GM18520 (cell line): ENCODE results near the gene GDF9.
"Not testable (repeated sequence)": the region's sequence is repeated elsewhere in the genome, so short reads cannot be mapped to it uniquely, and the experiment has no call there.

Experiments used
- ATAC-seq: cut with Tn5 transposase; IDR thresholded peaks from one replicate; pipeline ENCODE4 v1.9.1; 2021; ENCODE audit not compliant: unreplicated experiment

The GDF9 gene

DNA sequence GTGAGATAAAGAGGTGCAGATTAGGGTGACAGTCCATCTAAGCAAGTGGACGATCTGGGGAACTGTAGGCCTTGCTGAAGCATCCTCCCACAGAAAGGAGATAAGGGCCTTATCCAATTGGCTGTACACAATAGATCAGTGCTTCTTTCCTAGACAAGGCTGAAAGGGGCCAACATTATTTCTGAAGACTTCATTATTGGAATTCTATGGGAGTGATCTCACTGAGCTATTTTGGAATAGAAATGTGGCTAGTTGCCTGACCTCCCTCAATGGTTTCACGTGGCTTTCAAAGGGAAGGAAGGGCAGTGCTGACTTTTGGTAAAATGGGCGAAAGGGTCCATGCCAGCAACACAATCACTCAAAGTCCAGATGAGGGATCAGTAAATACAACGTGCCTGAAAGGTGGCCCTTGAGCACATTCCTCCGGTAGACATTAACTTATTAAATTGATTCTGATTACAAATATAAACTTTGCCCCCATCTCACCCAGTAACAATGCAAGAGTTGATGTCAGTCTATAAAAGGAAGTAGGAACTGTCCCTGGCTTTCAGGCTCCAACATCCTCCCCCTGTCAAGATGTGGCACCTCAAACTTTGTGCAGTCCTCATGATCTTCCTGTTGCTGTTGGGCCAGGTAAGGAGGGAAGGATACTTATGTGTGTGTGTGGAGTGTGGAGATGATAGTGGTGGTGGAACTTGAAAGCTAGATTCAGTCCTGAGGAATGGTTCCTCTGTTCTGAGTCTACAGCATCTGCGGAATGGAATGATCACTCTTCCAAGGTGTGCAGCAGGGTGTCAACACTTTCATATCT, 7.1 kb upstream of the GDF9 start, which contains the start of gene LEAP2:
Gene LEAP2, plus strand, starts transcription at position 550 of the 811 bp plus-strand sequence. Its CDS starts 27 bp downstream, at position 577.
- no peak for ATAC-seq

DNA sequence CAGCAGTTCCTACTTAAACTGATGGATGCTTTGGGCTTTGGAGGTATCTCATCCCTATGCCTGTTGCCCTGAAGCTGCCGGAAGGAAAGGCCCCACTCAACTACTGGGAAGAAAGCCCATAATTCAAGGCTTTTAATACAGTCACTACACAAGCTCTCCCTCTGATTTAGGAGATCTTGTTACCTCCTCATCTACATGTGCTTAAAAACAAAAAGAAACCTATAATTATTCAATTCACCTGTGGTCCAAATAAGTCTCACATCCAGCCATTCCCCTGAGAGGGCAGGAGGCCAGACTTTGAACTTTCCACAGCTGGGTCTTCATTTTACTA, 6.5 kb upstream of the GDF9 start:
- ATAC-seq, result no peak

DNA sequence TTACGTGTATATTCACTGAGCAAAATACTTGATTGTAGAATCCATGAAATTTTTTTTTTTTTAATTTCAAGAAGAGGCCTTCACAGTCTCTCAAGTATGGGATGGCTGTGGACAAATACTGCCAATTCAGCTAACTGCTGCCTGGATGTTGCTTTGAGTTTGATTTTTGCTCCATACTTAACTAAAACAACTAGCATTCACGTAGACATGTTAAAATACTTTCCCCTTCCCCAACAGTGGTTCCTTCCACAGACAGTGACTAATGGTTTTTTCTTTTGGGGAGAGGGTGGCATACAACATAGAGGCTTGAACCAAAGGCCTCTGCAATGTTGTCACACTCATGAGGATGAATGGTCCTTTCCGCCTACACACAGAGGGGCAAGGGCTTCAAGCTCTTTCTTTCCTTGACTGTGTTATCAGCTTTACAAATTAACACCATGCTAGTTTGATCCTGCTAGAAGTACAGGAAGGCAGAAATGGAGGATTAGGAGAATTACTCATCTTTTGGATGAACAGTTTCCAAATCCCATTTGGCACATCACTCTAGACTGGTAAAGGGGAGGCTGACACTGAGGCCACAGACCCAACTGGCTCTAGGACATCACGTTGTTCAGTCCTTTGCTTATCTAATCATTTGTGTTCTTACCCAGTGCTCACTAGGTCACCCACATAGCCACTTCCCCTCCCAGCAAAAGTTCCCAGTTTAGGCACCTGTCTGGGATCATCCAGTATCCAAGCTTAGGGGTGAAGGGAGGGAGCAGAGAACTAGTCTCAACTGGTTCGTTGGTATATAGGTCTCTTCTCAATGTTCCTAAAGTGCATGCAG, 5.4 kb upstream of the GDF9 start:
- no peak for ATAC-seq

DNA sequence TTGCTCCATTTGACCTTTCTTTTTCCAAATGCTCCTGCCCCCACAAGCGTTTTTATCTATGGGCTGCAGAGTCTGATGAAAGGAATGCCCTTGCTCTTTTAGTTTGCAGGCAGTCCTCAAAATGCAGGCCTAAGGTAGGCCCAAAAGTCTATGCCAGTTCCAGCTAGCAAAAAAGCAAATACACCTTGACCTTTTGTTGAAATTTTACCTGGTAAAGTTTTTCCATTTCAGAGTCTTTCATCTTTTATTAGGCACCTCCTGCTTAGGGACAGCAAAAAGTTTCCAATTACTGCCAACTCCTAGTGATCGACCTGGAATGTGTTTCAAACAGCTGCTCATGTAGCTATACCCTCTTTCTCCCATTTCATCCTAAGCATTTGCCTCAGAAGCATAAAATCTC, 4.5 kb upstream of the GDF9 start:
- no peak for ATAC-seq

GRCh38 chr5:132868754-132869153, 2.5 kb upstream of the GDF9 start:
- ATAC-seq, result no peak

- ATAC-seq, result no peak
Measured at GRCh38 chr5:132867046-132867451, 780 bp upstream of the GDF9 start.

GRCh38 chr5:132865668-132866341, 464 bp downstream of the GDF9 start:
- ATAC-seq, result no peak

- no peak for ATAC-seq
Measured at GRCh38 chr5:132860742-132861141, 5.5 kb downstream of the GDF9 start.

DNA sequence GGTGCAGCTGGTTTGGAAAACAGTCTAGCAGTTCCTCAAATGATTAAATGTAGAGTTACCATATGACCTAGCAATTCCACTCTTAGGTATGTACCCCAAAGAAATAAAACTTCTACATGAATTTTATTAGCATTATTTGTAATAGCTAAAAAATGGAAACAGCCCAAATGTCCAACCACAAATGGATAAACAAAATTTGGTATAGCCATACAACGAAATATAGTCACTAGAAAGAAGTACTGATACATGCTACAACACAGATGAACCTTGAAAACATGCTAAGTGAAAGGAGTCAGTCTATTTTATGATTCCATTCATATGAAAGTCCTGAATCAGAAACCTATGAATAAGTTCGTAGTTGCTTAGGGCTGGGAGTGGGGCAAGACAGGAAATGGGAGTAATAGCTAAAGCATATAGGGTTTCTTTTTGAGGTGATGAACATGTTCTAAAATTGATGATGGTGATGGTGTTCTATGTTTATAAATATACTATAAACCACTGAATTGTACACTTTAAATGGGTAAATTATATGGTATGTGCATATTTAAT, 6.3 kb downstream of the GDF9 start:
- no peak for ATAC-seq

DNA sequence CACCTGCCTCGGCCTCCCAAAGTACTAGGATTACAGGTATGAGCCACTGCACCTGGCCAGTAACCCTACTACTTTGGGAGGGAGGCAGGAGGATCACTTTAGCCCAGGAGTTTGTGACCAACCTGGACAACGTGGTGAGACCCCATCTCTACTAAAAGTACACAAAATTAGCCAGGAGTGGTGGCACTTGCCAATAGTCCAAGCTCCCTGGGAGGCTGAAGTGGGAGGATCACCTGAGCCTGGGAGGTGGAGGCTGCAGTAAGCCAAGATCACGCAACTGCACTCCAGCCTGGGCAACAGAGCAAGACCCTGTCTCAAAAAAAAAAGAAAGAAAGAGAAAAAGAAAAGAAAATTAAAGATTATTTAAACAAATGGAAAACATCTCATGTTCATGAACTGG, 10.3 kb downstream of the GDF9 start:
- no peak for ATAC-seq

GRCh38 chr5:132854992-132855391, 11.3 kb downstream of the GDF9 start:
- not testable (repeated sequence) for ATAC-seq

DNA sequence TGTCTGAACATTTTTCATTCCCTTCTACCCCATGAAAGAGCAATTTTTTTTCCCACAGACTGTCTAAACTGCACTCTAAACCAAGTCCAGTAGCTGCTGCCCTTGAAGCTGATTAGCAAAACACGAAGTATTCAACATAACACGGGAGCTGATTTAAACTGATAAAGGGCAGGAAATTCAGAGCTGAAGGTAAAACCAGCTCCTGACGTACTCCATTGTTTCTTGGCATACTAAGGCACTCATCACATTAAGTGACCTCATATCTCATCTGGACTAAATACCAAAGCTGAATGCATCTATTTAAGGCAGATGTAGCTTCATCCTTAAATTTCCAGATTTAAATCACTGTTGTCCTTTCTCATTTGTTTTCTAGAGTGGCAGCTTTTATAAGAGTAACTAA, 12.0 kb downstream of the GDF9 start:
- ATAC-seq, result no peak

DNA sequence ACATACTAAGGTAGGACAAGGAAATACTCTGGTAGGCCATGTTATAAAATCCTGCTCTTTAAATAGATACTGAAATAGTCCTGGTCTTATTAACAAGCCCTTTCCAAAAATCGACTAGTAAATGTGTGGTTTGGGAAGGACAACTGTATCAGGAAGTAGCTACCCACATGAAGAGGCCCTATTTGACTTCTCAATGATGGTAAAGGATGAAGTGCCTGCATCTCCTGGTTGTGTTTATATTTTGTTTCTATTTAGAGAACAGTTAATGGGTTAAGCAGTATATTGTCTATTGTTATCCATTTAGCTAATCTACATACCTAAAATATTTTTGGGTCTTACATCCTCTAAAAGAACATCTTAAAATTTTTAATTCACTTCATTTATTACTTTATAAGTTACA, 12.5 kb downstream of the GDF9 start:
- no peak for ATAC-seq

- no peak for ATAC-seq
Measured at GRCh38 chr5:132853323-132853722, 12.9 kb downstream of the GDF9 start.

DNA sequence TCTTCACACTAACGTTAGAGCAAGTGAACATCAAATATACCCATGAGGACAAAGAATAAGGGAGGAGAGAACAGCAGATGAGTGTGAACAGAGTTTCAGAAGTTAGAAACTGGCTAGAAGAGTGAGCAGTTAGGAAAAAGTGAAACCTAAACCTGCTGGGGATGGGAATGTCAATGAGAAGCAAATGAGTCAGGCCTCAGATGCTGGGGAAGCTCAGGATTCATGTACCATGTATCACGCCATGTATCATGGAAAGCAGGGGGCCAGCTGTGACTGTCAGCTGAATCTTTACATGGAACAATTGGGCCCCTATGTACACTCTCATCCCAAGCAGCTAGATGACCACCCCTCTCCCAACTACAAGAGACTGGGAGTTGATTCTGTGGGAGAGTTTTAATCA, 16.2 kb downstream of the GDF9 start:
- ATAC-seq, result no peak

- ATAC-seq, result no peak
Measured at GRCh38 chr5:132849347-132849746, 16.9 kb downstream of the GDF9 start.

GRCh38 chr5:132848270-132848669, 18.0 kb downstream of the GDF9 start:
- no peak for ATAC-seq

- no peak for ATAC-seq
Measured at GRCh38 chr5:132841305-132841704, 25.0 kb downstream of the GDF9 start.

DNA sequence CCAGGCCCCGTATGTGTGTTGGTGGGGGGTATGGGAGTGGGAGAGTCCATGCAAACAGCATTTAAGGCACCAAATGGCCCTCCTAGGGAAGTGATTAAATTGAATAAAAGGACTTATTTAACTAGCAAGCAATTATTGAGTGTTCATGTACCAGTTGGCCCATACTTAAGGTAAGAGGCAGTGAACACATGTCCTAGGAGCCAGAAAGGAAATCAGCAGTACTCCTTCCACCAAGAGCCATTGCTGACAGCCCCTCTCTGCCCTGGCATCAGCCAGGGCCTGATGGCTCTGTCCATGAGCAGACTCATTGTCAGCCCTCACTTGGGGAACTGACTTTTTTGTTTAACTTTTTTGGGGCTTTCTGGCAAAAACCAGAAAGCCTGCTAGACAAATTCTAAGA, 25.4 kb downstream of the GDF9 start:
- no peak for ATAC-seq

- ATAC-seq, result no peak
Measured at GRCh38 chr5:132840313-132840712, 26.0 kb downstream of the GDF9 start.
